Nephron (organoid): ENCODE results near the gene EDN2.

Experiments
- H3K27ac Mint-ChIP-seq, 3 experiments: 2 replicates each; pipeline ENCODE4 v1.8.0; 2020; ENCODE audit warnings: mixed read lengths in 3 of 3, mild to moderate bottlenecking in 2 of 3, moderate library complexity in 1 of 3
- H3K27me3 Mint-ChIP-seq: 2 replicates; pipeline ENCODE4 v1.8.0; 2021; ENCODE audit warnings: low read depth, mild to moderate bottlenecking, moderate library complexity, mixed read lengths
- H3K36me3 Mint-ChIP-seq: 2 replicates; pipeline ENCODE4 v1.8.0; 2020; ENCODE audit warnings: low read depth, mixed read lengths
- H3K4me1 Mint-ChIP-seq: 2 replicates; pipeline ENCODE4 v1.8.0; 2020; ENCODE audit warnings: mixed read lengths
- H3K4me3 Mint-ChIP-seq, 3 experiments: 2 replicates each; pipeline ENCODE4 v1.8.0; 2020; ENCODE audit warnings: mild to moderate bottlenecking in 3 of 3, mixed read lengths in 3 of 3, moderate library complexity in 2 of 3
- H3K9me3 Mint-ChIP-seq: 2 replicates; pipeline ENCODE4 v1.8.0; 2020; ENCODE audit warnings: mixed read lengths
- TF ChIP-seq, protein P1 (sequence below), 3 experiments: fragments of 200-600 bp; sonication (generic); IDR thresholded peaks; one replicate each; pipeline ENCODE4 v1.5.0; 2021; ENCODE audit warnings: antibody characterized with exemption in 3 of 3; ENCODE audit not compliant: unreplicated experiment in 3 of 3

EDN2 gene

GRCh38 chr1:41504114-41505035 lies 19.9 kb upstream of the EDN2 start:
- TF ChIP-seq, protein P1, sequence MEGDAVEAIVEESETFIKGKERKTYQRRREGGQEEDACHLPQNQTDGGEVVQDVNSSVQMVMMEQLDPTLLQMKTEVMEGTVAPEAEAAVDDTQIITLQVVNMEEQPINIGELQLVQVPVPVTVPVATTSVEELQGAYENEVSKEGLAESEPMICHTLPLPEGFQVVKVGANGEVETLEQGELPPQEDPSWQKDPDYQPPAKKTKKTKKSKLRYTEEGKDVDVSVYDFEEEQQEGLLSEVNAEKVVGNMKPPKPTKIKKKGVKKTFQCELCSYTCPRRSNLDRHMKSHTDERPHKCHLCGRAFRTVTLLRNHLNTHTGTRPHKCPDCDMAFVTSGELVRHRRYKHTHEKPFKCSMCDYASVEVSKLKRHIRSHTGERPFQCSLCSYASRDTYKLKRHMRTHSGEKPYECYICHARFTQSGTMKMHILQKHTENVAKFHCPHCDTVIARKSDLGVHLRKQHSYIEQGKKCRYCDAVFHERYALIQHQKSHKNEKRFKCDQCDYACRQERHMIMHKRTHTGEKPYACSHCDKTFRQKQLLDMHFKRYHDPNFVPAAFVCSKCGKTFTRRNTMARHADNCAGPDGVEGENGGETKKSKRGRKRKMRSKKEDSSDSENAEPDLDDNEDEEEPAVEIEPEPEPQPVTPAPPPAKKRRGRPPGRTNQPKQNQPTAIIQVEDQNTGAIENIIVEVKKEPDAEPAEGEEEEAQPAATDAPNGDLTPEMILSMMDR (IDR thresholded peaks at IDR 0.05; ENCODE audit: unreplicated experiment in 3 of 3): no peak
- Mint-ChIP-seq H3K4me1 (peaks cover 53% of the 10 kb centered on the region), H3K27me3 (peaks cover 12% of the 10 kb centered on the region), H3K27ac (peak overlapping the region in 2 of 3 experiments; percentile 67 to 75), H3K36me3 (no peaks in the 10 kb centered on the region), H3K9me3 (no peaks in the 10 kb centered on the region), H3K4me3 (no peak overlapping the region)

GRCh38 chr1:41503538-41504113 lies 19.1 kb upstream of the EDN2 start:
- Mint-ChIP-seq H3K4me1 (peaks cover 59% of the 10 kb centered on the region), H3K9me3 (no peaks in the 10 kb centered on the region), H3K36me3 (no peaks in the 10 kb centered on the region), H3K27me3 (peaks cover 12% of the 10 kb centered on the region), H3K27ac (peak overlapping the region; percentile 67 to 81 (median 76)), H3K4me3 (no peak overlapping the region)
- TF ChIP-seq, protein P1 (IDR thresholded peaks at IDR 0.05; ENCODE audit: unreplicated experiment in 3 of 3): no peak

DNA sequence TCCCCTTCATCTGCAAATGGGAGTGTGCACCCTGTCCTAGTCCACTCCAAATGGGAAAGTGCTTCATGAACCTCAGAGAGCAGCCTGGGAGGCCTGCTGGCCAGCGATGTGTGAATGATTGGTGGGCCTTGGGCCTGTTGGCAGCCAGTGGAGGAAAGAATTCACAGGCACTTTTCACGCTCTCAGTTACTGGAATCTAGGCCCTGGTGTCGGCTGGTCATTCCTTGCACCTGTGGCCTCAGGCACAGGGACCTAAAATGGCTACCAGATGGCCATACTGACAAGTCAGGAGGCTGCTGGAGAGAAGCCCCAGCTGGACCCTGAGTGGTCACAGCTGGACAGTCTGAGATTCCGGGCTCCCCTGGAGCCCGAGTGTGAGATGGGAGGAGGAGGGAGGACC lies 18.4 kb upstream of the EDN2 start:
- H3K4me1 Mint-ChIP-seq: peaks cover 65% of the 10 kb centered on the region
- peak overlapping the region in 2 of 3 experiments; percentile 55 to 67 for H3K27ac Mint-ChIP-seq
- no peaks in the 10 kb centered on the region for H3K9me3 Mint-ChIP-seq
- H3K4me3 Mint-ChIP-seq: no peak overlapping the region
- TF ChIP-seq, protein P1 (IDR thresholded peaks at IDR 0.05; ENCODE audit: unreplicated experiment in 3 of 3): no peak
- no peaks in the 10 kb centered on the region for H3K36me3 Mint-ChIP-seq
- peaks cover 12% of the 10 kb centered on the region for H3K27me3 Mint-ChIP-seq

DNA sequence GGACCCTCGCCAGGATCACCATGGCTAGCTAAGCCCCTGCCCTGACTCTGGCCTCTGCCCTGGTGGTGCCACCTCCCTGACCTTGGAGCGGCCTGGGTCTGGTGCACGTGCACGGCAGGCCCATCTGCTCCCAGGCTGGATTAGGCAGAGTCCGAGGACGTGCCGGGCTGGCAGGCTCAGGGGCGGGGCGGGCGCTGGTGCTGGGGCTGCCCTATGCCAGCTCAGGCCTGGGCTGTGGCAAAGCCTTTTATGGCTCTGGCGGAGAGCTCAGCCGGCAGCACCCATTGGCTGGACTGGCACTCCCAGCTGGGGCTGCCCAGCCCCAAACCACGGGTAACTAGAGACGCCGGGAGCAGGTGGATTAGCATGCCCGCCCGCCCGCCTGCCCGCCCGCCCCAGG lies 17.1 kb upstream of the EDN2 start:
- peak overlapping the region in 1 of 3 experiments; percentile 67 for H3K27ac Mint-ChIP-seq
- H3K9me3 Mint-ChIP-seq: no peaks in the 10 kb centered on the region
- peaks cover 63% of the 10 kb centered on the region for H3K4me1 Mint-ChIP-seq
- H3K4me3 Mint-ChIP-seq: no peak overlapping the region
- H3K36me3 Mint-ChIP-seq: no peaks in the 10 kb centered on the region
- H3K27me3 Mint-ChIP-seq: peaks cover 9% of the 10 kb centered on the region
- TF ChIP-seq, protein P1 (IDR thresholded peaks at IDR 0.05; ENCODE audit: unreplicated experiment in 3 of 3): no peak

DNA sequence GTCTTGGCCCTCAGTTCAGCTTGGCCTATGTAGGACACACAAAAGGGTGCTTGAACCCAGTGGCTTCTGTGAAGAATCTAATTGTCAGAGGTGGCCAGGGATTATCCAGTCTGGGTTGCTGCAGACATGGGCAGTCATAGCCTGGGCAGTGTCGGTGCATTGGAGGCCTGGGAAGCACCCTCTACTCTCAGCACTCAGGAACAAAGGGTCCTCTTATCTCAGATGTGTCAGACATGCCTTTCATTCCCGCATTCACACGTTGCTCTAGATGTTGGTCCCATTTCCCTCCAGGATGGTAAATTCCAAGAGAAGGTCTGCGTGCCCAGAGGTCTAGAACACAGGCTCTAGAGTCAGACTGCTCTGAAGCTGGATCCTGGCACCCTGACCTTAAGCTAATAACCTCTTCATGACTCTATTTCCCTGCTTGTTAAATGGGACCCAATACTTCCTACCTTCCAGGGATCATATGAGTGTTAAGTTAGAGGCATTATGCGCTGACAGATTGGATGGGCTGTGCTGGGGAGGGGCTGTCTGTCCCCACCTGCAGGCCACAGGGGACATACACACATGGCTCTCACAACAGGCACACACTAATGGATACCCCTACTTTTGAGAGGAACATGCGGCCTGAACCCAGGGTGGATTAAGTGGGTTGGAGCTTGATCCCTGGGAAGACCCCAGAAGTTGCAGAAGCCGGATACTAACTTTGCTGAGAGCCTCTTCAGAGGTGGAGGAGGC lies 16.5 kb upstream of the EDN2 start:
- H3K27me3 Mint-ChIP-seq: peaks cover 9% of the 10 kb centered on the region
- H3K36me3 Mint-ChIP-seq: no peaks in the 10 kb centered on the region
- no peak overlapping the region for H3K4me3 Mint-ChIP-seq
- H3K4me1 Mint-ChIP-seq: peaks cover 63% of the 10 kb centered on the region
- TF ChIP-seq, protein P1 (IDR thresholded peaks at IDR 0.05; ENCODE audit: unreplicated experiment in 3 of 3): no peak
- no peaks in the 10 kb centered on the region for H3K9me3 Mint-ChIP-seq
- peak overlapping the region in 1 of 3 experiments; percentile 67 for H3K27ac Mint-ChIP-seq
